CD1c-positive myeloid dendritic cell (primary cell): ENCODE results near the gene OR56A1.
"Not testable (repeated sequence)": the region's sequence is repeated elsewhere in the genome, so short reads cannot be mapped to it uniquely, and the experiment has no call there.

Source experiments
- DNase-seq: peaks from one replicate; pipeline ENCODE4 v3.0.0-alpha.2; 2016; ENCODE audit errors: extremely low spot score

Gene OR56A1

GRCh38 chr11:6030708-6031405 lies at the start of gene OR56A1:
Gene OR56A1, minus strand, starts transcription at chr11:6030758. Its CDS starts 3,066 bp downstream, at chr11:6027692.
- no peak for DNase-seq

GRCh38 chr11:6079463-6079862 lies 48.9 kb upstream of the OR56A1 start:
- no peak for DNase-seq

GRCh38 chr11:6077723-6078122 lies 47.2 kb upstream of the OR56A1 start:
- DNase-seq = no peak

DNA sequence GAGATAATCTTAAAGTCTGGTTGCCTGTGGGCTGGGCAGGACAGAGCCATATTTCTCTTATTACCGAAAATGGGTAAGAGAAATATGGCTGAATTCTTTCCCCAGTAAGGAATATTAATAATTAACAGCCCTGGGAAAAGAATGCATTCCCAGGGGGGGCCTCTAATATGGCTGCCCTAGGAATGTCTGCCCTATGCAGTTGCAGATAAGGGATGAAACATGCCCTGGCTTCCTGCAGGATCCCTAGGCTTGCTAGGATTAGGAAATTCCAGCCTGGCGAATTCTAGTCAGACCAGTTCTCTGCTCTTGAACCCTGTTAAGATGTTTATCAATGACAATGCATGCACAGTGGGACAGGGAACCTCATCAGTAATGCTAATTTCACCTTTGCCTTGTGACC lies 45.9 kb upstream of the OR56A1 start:
- not testable (repeated sequence) for DNase-seq

DNA sequence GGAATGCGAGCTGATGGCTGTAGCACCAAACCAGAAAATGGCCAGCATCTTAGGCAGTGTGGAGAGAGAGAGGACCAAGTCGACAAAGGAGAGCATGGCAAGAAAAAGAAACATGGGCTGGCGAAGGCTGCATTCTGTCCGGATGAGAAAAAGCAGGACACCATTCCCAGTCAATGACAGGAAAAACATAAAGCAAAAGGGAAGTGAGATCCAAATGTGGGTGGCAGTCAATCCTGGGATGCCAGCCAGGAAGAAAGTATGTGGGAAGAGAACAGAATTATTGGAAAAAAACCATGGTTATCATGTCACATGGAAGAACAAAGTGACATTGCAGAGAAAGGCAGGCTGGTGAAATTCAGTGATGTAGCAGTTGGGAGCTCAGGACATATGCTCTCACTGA lies 36.9 kb upstream of the OR56A1 start:
- DNase-seq = no peak

GRCh38 chr11:6062691-6063358 lies 32.3 kb upstream of the OR56A1 start:
- DNase-seq = no peak

DNA sequence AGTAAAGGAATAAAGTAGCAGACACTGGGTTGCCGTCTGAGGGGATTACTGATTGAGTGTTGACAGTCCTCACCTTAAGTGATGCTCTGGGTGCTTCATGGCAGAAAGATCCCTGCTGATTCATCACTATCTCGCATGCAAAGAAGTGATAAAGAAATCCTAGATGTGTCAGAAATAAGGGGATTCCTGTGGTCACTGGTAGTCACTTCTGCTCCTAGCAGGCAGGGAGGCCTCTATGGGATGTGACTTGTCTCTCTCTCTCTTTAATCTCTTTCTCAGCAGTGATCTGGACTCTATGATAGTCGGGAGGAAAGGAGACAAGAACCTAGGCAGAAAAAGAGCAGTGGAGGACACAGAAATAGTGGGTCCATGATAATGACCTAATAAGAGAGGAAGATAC lies 30.9 kb upstream of the OR56A1 start:
- DNase-seq = no peak

GRCh38 chr11:6057452-6057851 lies 26.9 kb upstream of the OR56A1 start:
- DNase-seq = no peak

- no peak for DNase-seq
These were observed 25.0 kb upstream of the OR56A1 start for GRCh38 chr11:6055569-6055968.

DNA sequence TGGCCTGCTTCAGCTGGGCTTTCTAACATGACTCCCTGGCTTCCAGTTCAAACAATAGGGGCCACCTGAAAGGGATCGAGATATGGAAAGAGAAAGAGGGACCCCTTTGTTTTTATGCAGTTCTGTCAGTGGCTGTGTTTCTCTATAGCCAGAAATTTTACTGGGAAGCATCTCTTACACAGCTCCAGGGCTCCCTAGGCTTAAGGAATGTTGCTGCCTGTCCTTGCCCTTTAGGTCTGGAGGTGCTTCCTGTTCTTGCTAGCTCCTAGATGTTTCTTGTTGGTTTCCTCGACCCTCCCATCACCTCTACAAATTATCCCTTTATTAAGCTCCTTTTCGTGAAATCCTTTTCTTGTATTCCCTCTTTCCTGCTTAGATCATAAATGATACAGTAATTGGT lies 21.8 kb upstream of the OR56A1 start:
- DNase-seq = no peak

GRCh38 chr11:6040874-6041273 lies 10.3 kb upstream of the OR56A1 start:
- no peak for DNase-seq

- no peak for DNase-seq
These were observed 3.1 kb downstream of the OR56A1 start for GRCh38 chr11:6027501-6027900.

DNA sequence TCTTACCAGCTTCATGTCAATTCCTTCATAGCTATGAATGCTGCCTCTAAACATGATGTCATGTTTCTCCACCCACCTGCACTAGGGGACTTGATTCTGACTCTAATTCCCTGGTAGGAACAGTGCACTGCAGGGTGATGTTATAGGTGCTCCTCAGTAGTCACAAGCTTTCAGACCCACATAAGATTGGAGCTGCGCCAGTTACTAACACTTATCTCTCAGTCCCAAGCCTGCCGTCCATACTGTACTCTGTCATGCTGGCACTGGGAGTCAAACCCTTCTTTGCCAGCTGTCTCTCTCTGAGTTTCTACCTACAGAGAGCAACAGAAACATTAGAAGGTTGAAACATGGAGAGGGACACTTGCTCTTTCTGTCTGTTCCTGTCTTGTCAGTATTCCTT lies 5.5 kb downstream of the OR56A1 start:
- DNase-seq = no peak

GRCh38 chr11:6022956-6023355 lies 7.6 kb downstream of the OR56A1 start:
- DNase-seq = peak; percentile 70

- DNase-seq = no peak
These were observed 17.5 kb downstream of the OR56A1 start for GRCh38 chr11:6013042-6013441.

- DNase-seq = peak; percentile 25
These were observed 18.4 kb downstream of the OR56A1 start for GRCh38 chr11:6012035-6012668.

GRCh38 chr11:6006846-6007245 lies 23.7 kb downstream of the OR56A1 start, which contains the start of gene OR56A4:
Gene OR56A4, minus strand, starts transcription at chr11:6006946. Its CDS starts 3,954 bp downstream, at chr11:6002992.
- DNase-seq = no peak

GRCh38 chr11:6006395-6006794 lies 24.2 kb downstream of the OR56A1 start:
- no peak for DNase-seq

DNA sequence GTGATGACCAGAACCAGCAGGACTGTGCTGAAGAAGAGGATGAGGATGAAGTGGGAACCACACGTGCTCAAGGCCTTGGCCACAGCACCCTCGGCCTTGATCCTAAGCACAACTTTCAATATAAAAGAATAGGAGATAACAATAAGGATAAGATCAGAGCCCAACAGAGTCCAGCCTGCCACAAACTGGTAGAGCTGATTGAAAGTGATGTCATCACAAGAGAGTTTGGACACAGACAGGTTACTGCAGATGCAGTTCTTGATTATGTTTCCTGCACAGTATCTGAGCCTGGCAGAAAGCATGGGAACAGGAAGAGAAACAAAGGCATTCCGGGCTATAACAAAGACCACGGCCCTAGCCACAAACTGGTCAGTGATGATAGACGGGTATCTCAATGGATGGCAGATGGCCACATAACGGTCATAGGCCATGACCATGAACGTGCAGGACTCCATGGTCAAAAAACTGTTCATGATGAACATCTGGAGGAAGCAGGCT lies 28.3 kb downstream of the OR56A1 start:
- DNase-seq = no peak

GRCh38 chr11:5994791-5995190 lies 35.8 kb downstream of the OR56A1 start:
- DNase-seq = no peak

DNA sequence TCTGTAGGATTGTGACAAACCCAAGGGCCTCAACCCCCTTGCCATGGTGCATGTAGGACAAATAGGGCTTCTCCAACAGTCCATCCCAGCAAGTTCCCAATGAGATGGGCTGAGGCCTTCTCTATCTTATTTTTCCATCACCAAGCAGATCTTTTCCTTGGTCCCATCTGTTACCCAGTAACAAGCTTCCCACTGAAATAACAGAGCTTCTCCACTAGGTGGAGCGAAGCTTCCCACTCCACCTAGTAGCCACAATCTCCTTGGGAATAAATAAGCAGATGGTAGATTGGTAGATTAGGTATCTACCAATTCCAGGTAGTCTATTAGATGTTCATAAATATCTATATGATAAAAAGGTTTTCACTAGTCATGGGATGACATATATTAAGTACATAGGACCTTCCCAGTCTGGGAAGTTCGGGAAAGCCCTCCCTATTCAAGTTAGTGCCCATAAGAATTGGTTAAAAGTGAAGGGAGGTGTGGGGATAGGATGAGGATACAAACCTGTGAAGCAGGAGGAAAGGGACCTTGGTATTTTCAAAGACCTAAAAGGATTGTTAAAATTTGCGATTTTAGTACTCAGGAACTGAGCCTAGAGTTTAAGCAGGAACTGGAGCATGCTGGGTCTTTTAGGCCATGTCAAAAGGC lies 37.8 kb downstream of the OR56A1 start:
- peak; percentile 26 for DNase-seq

GRCh38 chr11:5992150-5992549 lies 38.4 kb downstream of the OR56A1 start:
- DNase-seq = no peak
